Activated T-cell treated with anti-CD3 and anti-CD28 coated beads, Interleukin-2, amount 50 U/mL, for 72 hours (primary cell): Measurements from ENCODE around the gene GATB. TPM values are rescaled to one million over a fixed set of nuclear protein-coding genes. Genes with fewer than 3 reads are reported as not detected.

Experiments used
- ATAC-seq, 2 donors: fragments of 150-1000 bp; cut with Tn5 transposase; replicated peaks in 1 of 2; 2 replicates each; pipeline ENCODE4 v1.10.0; 2021; ENCODE audit warnings: moderate library complexity in 2 of 2, mild to moderate bottlenecking in 1 of 2
- DNase-seq, 2 donors: peaks; one replicate each; pipeline ENCODE4 v3.0.0; 2021 to 2022; ENCODE audit warnings: mixed read lengths in 1 of 2
- H3K27ac Mint-ChIP-seq: one replicate; pipeline ENCODE4 v1.8.0; 2022; ENCODE audit warnings: mild to moderate bottlenecking, moderate library complexity, mixed read lengths
- H3K27me3 Mint-ChIP-seq: one replicate; pipeline ENCODE4 v1.8.0; 2022; ENCODE audit warnings: low read depth, mixed read lengths
- H3K36me3 Mint-ChIP-seq, 2 donors: one replicate each; pipeline ENCODE4 v1.8.0; 2022; ENCODE audit warnings: mixed read lengths in 2 of 2, mild to moderate bottlenecking in 1 of 2; ENCODE audit not compliant: insufficient read depth in 2 of 2
- H3K4me1 Mint-ChIP-seq: one replicate; pipeline ENCODE4 v1.8.0; 2022; ENCODE audit warnings: low read depth, mixed read lengths
- H3K4me3 Mint-ChIP-seq, 2 donors: one replicate each; pipeline ENCODE4 v1.8.0; 2022; ENCODE audit warnings: mild to moderate bottlenecking in 2 of 2, mixed read lengths in 2 of 2, moderate library complexity in 2 of 2
- H3K9me3 Mint-ChIP-seq, 2 donors: one replicate each; pipeline ENCODE4 v1.8.0; 2022; ENCODE audit warnings: mixed read lengths in 2 of 2
- total RNA-seq, 2 donors: library from RNA; stranded (reverse); gene quantifications; one replicate each; pipeline ENCODE4 v1.2.3, GENCODE V29; 2022

GATB gene
- total RNA-seq, 2 donors from 2014 or later = 15.4 to 19.5 TPM

- no peak for DNase-seq
- ATAC-seq = no peak
- Mint-ChIP-seq H3K36me3 (no peaks in the 10 kb centered on the region), H3K4me1 (no peaks in the 10 kb centered on the region), H3K9me3 (no peaks in the 10 kb centered on the region), H3K4me3 (no peak overlapping the region), H3K27me3 (no peaks in the 10 kb centered on the region), H3K27ac (no peak overlapping the region)
Measured at GRCh38 chr4:151798678-151799416, 38.0 kb upstream of the GATB start.

GRCh38 chr4:151797853-151798252 lies 37.0 kb upstream of the GATB start:
- H3K9me3 Mint-ChIP-seq = no peaks in the 10 kb centered on the region
- H3K4me1 Mint-ChIP-seq = no peaks in the 10 kb centered on the region
- DNase-seq (no peak), ATAC-seq (no peak)
- H3K27me3 Mint-ChIP-seq = no peaks in the 10 kb centered on the region
- no peak overlapping the region for H3K4me3 Mint-ChIP-seq
- H3K36me3 Mint-ChIP-seq = no peaks in the 10 kb centered on the region
- H3K27ac Mint-ChIP-seq = no peak overlapping the region

- Mint-ChIP-seq H3K4me3 (no peak overlapping the region), H3K9me3 (no peaks in the 10 kb centered on the region), H3K27me3 (no peaks in the 10 kb centered on the region), H3K4me1 (no peaks in the 10 kb centered on the region), H3K27ac (no peak overlapping the region), H3K36me3 (no peaks in the 10 kb centered on the region)
- DNase-seq (no peak), ATAC-seq (no peak)
Measured at GRCh38 chr4:151797131-151797530, 36.3 kb upstream of the GATB start.

- Mint-ChIP-seq H3K4me3 (no peak overlapping the region), H3K4me1 (no peaks in the 10 kb centered on the region), H3K27me3 (no peaks in the 10 kb centered on the region), H3K36me3 (no peaks in the 10 kb centered on the region), H3K9me3 (no peaks in the 10 kb centered on the region), H3K27ac (no peak overlapping the region)
- DNase-seq (no peak), ATAC-seq (no peak)
Measured at GRCh38 chr4:151796106-151796505, 35.3 kb upstream of the GATB start.

- ATAC-seq (no peak), DNase-seq (no peak)
- Mint-ChIP-seq H3K27ac (no peak overlapping the region), H3K9me3 (no peaks in the 10 kb centered on the region), H3K36me3 (no peaks in the 10 kb centered on the region), H3K4me1 (no peaks in the 10 kb centered on the region), H3K4me3 (no peak overlapping the region), H3K27me3 (no peaks in the 10 kb centered on the region)
Measured at GRCh38 chr4:151792995-151793394, 32.2 kb upstream of the GATB start.

- H3K27ac Mint-ChIP-seq = no peak overlapping the region
- no peak overlapping the region for H3K4me3 Mint-ChIP-seq
- no peak for DNase-seq
- H3K4me1 Mint-ChIP-seq = no peaks in the 10 kb centered on the region
- no peaks in the 10 kb centered on the region for H3K9me3 Mint-ChIP-seq
- H3K27me3 Mint-ChIP-seq = no peaks in the 10 kb centered on the region
- no peaks in the 10 kb centered on the region for H3K36me3 Mint-ChIP-seq
- no peak for ATAC-seq
Measured at GRCh38 chr4:151792530-151792929, 31.7 kb upstream of the GATB start.

GRCh38 chr4:151788021-151788420 lies 27.2 kb upstream of the GATB start:
- Mint-ChIP-seq H3K4me1 (no peaks in the 10 kb centered on the region), H3K9me3 (no peaks in the 10 kb centered on the region), H3K27ac (no peak overlapping the region), H3K27me3 (no peaks in the 10 kb centered on the region), H3K4me3 (no peak overlapping the region), H3K36me3 (no peaks in the 10 kb centered on the region)
- DNase-seq = no peak
- ATAC-seq = no peak

- no peaks in the 10 kb centered on the region for H3K36me3 Mint-ChIP-seq
- H3K9me3 Mint-ChIP-seq = no peaks in the 10 kb centered on the region
- H3K27ac Mint-ChIP-seq = no peak overlapping the region
- H3K27me3 Mint-ChIP-seq = no peaks in the 10 kb centered on the region
- H3K4me1 Mint-ChIP-seq = peaks cover 5% of the 10 kb centered on the region
- DNase-seq (no peak), ATAC-seq (no peak)
- H3K4me3 Mint-ChIP-seq = no peak overlapping the region
Measured at GRCh38 chr4:151786158-151786495, 25.3 kb upstream of the GATB start.

- no peaks in the 10 kb centered on the region for H3K27me3 Mint-ChIP-seq
- H3K4me3 Mint-ChIP-seq = no peak overlapping the region
- H3K4me1 Mint-ChIP-seq = peaks cover 5% of the 10 kb centered on the region
- DNase-seq (no peak), ATAC-seq (no peak)
- no peak overlapping the region for H3K27ac Mint-ChIP-seq
- H3K9me3 Mint-ChIP-seq = no peaks in the 10 kb centered on the region
- H3K36me3 Mint-ChIP-seq = no peaks in the 10 kb centered on the region
Measured at GRCh38 chr4:151785484-151786157, 24.8 kb upstream of the GATB start.

- H3K36me3 Mint-ChIP-seq = no peaks in the 10 kb centered on the region
- ATAC-seq (no peak), DNase-seq (no peak)
- H3K27me3 Mint-ChIP-seq = no peaks in the 10 kb centered on the region
- no peak overlapping the region for H3K27ac Mint-ChIP-seq
- no peaks in the 10 kb centered on the region for H3K9me3 Mint-ChIP-seq
- H3K4me1 Mint-ChIP-seq = peaks cover 5% of the 10 kb centered on the region
- H3K4me3 Mint-ChIP-seq = no peak overlapping the region
Measured at GRCh38 chr4:151784706-151785105, 23.9 kb upstream of the GATB start.

- no peak for ATAC-seq
- Mint-ChIP-seq H3K9me3 (no peaks in the 10 kb centered on the region), H3K27ac (no peak overlapping the region), H3K27me3 (no peaks in the 10 kb centered on the region), H3K4me1 (peaks cover 5% of the 10 kb centered on the region), H3K36me3 (no peaks in the 10 kb centered on the region), H3K4me3 (no peak overlapping the region)
- DNase-seq = no peak
Measured at GRCh38 chr4:151783867-151784266, 23.1 kb upstream of the GATB start.

GRCh38 chr4:151782296-151782695 lies 21.5 kb upstream of the GATB start:
- Mint-ChIP-seq H3K27ac (no peak overlapping the region), H3K4me1 (peaks cover 5% of the 10 kb centered on the region), H3K4me3 (no peak overlapping the region), H3K9me3 (no peaks in the 10 kb centered on the region), H3K27me3 (no peaks in the 10 kb centered on the region), H3K36me3 (no peaks in the 10 kb centered on the region)
- no peak for DNase-seq
- no peak for ATAC-seq

GRCh38 chr4:151781026-151781425 lies 20.2 kb upstream of the GATB start:
- H3K36me3 Mint-ChIP-seq = peaks cover 3% of the 10 kb centered on the region in 2 donors
- peaks cover 5% of the 10 kb centered on the region for H3K4me1 Mint-ChIP-seq
- ATAC-seq = no peak
- no peak overlapping the region for H3K4me3 Mint-ChIP-seq
- peaks cover 10% of the 10 kb centered on the region for H3K27me3 Mint-ChIP-seq
- DNase-seq = no peak
- no peak overlapping the region for H3K27ac Mint-ChIP-seq
- peaks cover 3 to 4% of the 10 kb centered on the region in 2 donors for H3K9me3 Mint-ChIP-seq

- no peak overlapping the region for H3K27ac Mint-ChIP-seq
- H3K4me1 Mint-ChIP-seq = peaks cover 5% of the 10 kb centered on the region
- H3K36me3 Mint-ChIP-seq = peaks cover 7 to 15% of the 10 kb centered on the region in 2 donors
- DNase-seq (no peak), ATAC-seq (peak; percentile 33 to 43)
- H3K9me3 Mint-ChIP-seq = peaks cover 10 to 16% of the 10 kb centered on the region in 2 donors
- H3K4me3 Mint-ChIP-seq = no peak overlapping the region
- peaks cover 15% of the 10 kb centered on the region for H3K27me3 Mint-ChIP-seq
Measured at GRCh38 chr4:151777471-151777870, 16.7 kb upstream of the GATB start.
